Adrenal gland (tissue), 12 donors: ENCODE measurements around the gene LHPP. TPM values are rescaled to one million over a fixed set of nuclear protein-coding genes. Genes with fewer than 3 reads are reported as not detected.

Experiments
- DNase-seq, 7 donors: peaks; one replicate each; pipeline ENCODE4 v3.0.0-alpha.2; 2019 to 2020
- H3K27ac ChIP-seq, 5 donors: fragments of 200-600 bp; sonication (generic) in 4 of 5; 1 replicate in 3 of 5; 2 replicates in 2 of 5; pipeline versions ENCODE4 v1.5.1 to v1.8.0; 2016 to 2020; ENCODE audit warnings: mild to moderate bottlenecking in 1 of 5
- H3K27me3 ChIP-seq: fragments of 200-600 bp; 2 replicates; pipeline ENCODE4 v1.8.0; 2021
- H3K36me3 ChIP-seq, 2 donors: fragments of 200-600 bp; replicated peaks in 1 of 2; 1 replicate in 1 of 2; 2 replicates in 1 of 2; pipeline versions ENCODE4 v1.5.1 to v1.8.0; 2018 to 2022
- H3K4me1 ChIP-seq, 2 donors: fragments of 200-600 bp; replicated peaks in 1 of 2; 1 replicate in 1 of 2; 2 replicates in 1 of 2; pipeline versions ENCODE4 v1.5.1 to v1.8.0; 2018 to 2021
- H3K4me3 ChIP-seq, 4 donors: fragments of 200-600 bp; sonication (generic) in 3 of 4; one replicate each; pipeline ENCODE4 v1.5.1; 2016 to 2018
- H3K9me3 ChIP-seq, 3 donors: fragments of 200-600 bp; sonication (generic) in 1 of 3; replicated peaks in 1 of 3; 1 replicate in 2 of 3; 2 replicates in 1 of 3; pipeline versions ENCODE4 v1.5.1 to v1.8.0; 2016 to 2021
- POLR2A ChIP-seq, 2 donors: fragments of 450-650 bp; IDR thresholded peaks; one replicate each; pipeline ENCODE4 v1.6.1; 2017; ENCODE audit warnings: antibody characterized with exemption in 2 of 2, mild to moderate bottlenecking in 2 of 2, moderate library complexity in 1 of 2
- WGBS, 4 donors: extraction: QIAGEN DNeasy Blood & Tissue Kit in 2 of 4; methylation state at CpG; one replicate each; pipeline versions ENCODE4 v1.1.5 to v1.1.7; 2013 to 2017; 5-methylcytosine and 5-hydroxymethylcytosine counted together
- intact Hi-C, 2 donors: fragments of 100-400 bp; cut with DNase I; formaldehyde crosslinking; loops; one replicate each; pipeline versions ENCODE4 v1.14.1 to v1.15.0; 2022 to 2023
- polyA plus RNA-seq, 3 donors: library from polyadenylated mRNA; stranded (reverse); fragments of 200-250 nt in 2 of 3; fragments of 350-450 nt in 1 of 3; fragmentation: Illumina TruSeq in 1 of 3; extraction: RNeasy Lipid Tissue Mini Kit (QIAGEN cat#74804) in 1 of 3; gene quantifications; one replicate each; pipeline ENCODE4 v1.2.3, GENCODE V29; 2013 to 2014
- total RNA-seq, 9 donors: library from RNA; depleted of rRNA in 4 of 9; stranded (reverse); fragments of >200 nt in 4 of 9; fragments of 120-200 nt in 1 of 9; fragmentation: NEBNext Ultra II Directional in 1 of 9; extraction: Animal tissue kit (Norgen Biotek cat#: 25700) in 1 of 9; gene quantifications; one replicate each; pipeline versions ENCODE4 v1.1.0 to v1.2.4, GENCODE V29; 2013 to 2023
- TF ChIP-seq, protein P1 (sequence below), 6 experiments: fragments of 450-650 bp in 4 of 6; fragments of 200-600 bp in 2 of 6; sonication (generic) in 1 of 6; IDR thresholded peaks; 1 replicate in 5 of 6; 2 replicates in 1 of 6; pipeline versions ENCODE4 v1.5.1 to v1.8.0; 2016 to 2021; ENCODE audit warnings: antibody characterized with exemption in 6 of 6, mild to moderate bottlenecking in 2 of 6, moderate library complexity in 1 of 6
- donor health status: healthy with polysubstance abuse.
- donor health status: Bipolar disorder and iron deficiency.
- donor health status: DM: yes; HTN: yes; CAD: no.
- donor health status: DM: no; HTN: no; CAD: no.
- donor health status: DM: no; HTN: no; CAD: no.
- donor health status: DM: yes; HTN: yes; CAD: no.

Gene LHPP
- total and polyA plus RNA-seq, 12 donors, result 10.5 to 70.1 (median 43.4) TPM

DNA sequence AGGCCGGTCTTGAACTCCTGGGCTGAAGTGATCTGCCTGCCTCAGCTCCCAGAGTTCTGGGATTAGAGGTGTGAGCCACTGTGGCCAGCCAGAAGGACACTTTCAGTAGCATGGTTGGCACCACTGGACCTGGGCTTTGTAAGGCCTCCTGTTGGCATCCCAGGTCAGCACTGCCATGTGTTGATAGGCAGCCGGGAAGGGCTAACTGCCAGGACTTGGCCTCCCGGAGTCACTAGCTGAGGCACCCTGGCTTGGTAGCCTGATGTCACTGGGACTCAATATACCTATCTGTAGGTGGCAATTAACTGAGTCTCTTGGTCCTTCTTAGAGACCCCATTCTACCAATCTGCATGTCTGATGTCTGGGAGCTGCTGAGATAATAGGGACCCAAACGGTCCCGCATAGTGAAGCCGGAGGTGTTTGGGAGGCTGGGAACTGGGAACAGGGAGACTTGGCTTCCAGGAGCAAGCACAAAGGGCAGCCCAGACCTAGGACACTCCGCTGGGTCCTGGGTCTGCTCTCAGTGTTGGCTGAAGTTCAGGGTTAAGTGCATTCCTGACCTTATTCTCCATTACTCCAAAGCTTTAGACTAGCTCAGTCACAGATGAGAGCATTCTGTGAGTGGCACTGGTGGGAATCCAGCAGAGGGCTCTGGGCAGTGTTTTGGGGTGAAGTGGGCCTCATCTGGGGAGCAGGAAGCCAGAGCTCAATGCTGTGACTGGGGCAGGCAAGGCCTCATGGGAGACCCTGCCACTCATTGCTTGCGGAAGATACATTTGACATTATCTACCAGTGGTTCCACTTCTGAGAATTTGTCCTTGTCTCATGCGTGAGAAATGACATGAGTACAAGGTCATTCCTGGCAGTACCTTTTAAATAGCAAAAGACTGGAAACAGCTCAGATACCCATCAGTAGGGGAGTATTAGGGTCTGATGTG, 2.7 kb downstream of the LHPP start:
- no peaks in the 10 kb centered on the region for H3K9me3 ChIP-seq
- no peaks in the 10 kb centered on the region for H3K27me3 ChIP-seq
- H3K27ac ChIP-seq, result peak overlapping the region in 1 of 5 donors; percentile 20
- H3K36me3 ChIP-seq, result no peaks in the 10 kb centered on the region
- H3K4me3 ChIP-seq, result no peak overlapping the region
- intact Hi-C loops, result no loop called here
- peaks cover 22 to 47% of the 10 kb centered on the region in 2 donors for H3K4me1 ChIP-seq
- WGBS, 4 donors, result 65 to 78% (median 77%) methylated on average over 7 to 9 of the region's 9 CpGs
- TF ChIP-seq, protein P1, sequence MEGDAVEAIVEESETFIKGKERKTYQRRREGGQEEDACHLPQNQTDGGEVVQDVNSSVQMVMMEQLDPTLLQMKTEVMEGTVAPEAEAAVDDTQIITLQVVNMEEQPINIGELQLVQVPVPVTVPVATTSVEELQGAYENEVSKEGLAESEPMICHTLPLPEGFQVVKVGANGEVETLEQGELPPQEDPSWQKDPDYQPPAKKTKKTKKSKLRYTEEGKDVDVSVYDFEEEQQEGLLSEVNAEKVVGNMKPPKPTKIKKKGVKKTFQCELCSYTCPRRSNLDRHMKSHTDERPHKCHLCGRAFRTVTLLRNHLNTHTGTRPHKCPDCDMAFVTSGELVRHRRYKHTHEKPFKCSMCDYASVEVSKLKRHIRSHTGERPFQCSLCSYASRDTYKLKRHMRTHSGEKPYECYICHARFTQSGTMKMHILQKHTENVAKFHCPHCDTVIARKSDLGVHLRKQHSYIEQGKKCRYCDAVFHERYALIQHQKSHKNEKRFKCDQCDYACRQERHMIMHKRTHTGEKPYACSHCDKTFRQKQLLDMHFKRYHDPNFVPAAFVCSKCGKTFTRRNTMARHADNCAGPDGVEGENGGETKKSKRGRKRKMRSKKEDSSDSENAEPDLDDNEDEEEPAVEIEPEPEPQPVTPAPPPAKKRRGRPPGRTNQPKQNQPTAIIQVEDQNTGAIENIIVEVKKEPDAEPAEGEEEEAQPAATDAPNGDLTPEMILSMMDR (IDR thresholded peaks at IDR 0.05), result no peak
- TF ChIP-seq POLR2A (IDR thresholded peaks at IDR 0.05), result no peak
- no peak for DNase-seq

- TF ChIP-seq POLR2A (IDR thresholded peaks at IDR 0.05), result no peak
- TF ChIP-seq, protein P1 (IDR thresholded peaks at IDR 0.05), result no peak
- no peak for DNase-seq
- WGBS, 4 donors, result 77 to 79% (median 78%) methylated on average over 16 to 17 of the region's 17 CpGs
- H3K27me3 ChIP-seq, result no peaks in the 10 kb centered on the region
- H3K36me3 ChIP-seq, result no peaks in the 10 kb centered on the region
- H3K27ac ChIP-seq, result no peak overlapping the region
- no peak overlapping the region for H3K4me3 ChIP-seq
- peaks cover 22 to 47% of the 10 kb centered on the region in 2 donors for H3K4me1 ChIP-seq
- intact Hi-C loops, result no loop called here
- H3K9me3 ChIP-seq, result no peaks in the 10 kb centered on the region
Measured at GRCh38 chr10:124465003-124465776, 3.6 kb downstream of the LHPP start.

- 57 to 69% (median 62%) methylated on average over 9 of the region's 9 CpGs for WGBS, 4 donors
- H3K9me3 ChIP-seq, result no peaks in the 10 kb centered on the region
- H3K27me3 ChIP-seq, result no peaks in the 10 kb centered on the region
- TF ChIP-seq, protein P1 (IDR thresholded peaks at IDR 0.05), result no peak
- no peak for TF ChIP-seq POLR2A (IDR thresholded peaks at IDR 0.05)
- H3K27ac ChIP-seq, result no peak overlapping the region
- intact Hi-C loops, result no loop called here
- no peaks in the 10 kb centered on the region for H3K36me3 ChIP-seq
- no peak overlapping the region for H3K4me3 ChIP-seq
- DNase-seq, result no peak
- H3K4me1 ChIP-seq, result peaks cover 22 to 47% of the 10 kb centered on the region in 2 donors
Measured at GRCh38 chr10:124465777-124466488, 4.3 kb downstream of the LHPP start.

DNA sequence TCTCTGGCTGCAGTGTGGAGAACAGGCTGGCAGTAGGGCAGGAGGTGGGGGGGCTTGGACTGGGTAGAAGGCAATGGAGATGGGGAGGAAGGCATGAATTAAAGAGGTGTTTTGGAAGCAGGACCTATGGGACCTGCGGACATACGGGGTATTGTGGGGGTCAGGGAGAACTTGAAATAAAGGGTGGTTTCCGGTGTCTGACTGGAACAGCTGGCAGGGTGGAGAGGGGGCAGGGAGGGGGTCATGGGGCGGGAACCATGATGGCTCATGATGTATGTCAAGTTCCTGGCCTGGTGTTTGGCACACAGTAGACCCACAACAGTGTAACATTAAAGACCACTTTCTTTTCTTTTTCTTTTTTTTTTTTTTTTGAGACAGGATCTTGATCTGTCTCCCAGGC, 5.5 kb downstream of the LHPP start:
- Histone ChIP-seq H3K36me3 (no peaks in the 10 kb centered on the region), H3K27me3 (no peaks in the 10 kb centered on the region), H3K9me3 (no peaks in the 10 kb centered on the region), H3K4me1 (peaks cover 21 to 42% of the 10 kb centered on the region in 2 donors), H3K4me3 (no peak overlapping the region), H3K27ac (peak overlapping the region in 2 of 5 donors; percentile 33 to 43)
- TF ChIP-seq, protein P1 (IDR thresholded peaks at IDR 0.05), result no peak
- no peak for TF ChIP-seq POLR2A (IDR thresholded peaks at IDR 0.05)
- WGBS, 4 donors, result 54 to 70% (median 62%) methylated on average over 4 of the region's 4 CpGs
- intact Hi-C loops, result no loop called here
- no peak for DNase-seq
